DOHH2 (cell line): ENCODE results near the gene GRAMD2B.
A peak's percentile ranks its signal among the peaks of the same experiment; 100 is the strongest.

Experiments used
- H3F3A ChIP-seq: fragments of 200-600 bp; sonication (generic), shearing (Covaris generic); 2 replicates; pipeline ENCODE4 v1.6.0; 2016; ENCODE audit warnings: antibody characterized with exemption, mild to moderate bottlenecking; ENCODE audit not compliant: control insufficient read depth, insufficient read depth
- H3K27ac ChIP-seq: fragments of 200-600 bp; sonication (generic); 2 replicates; pipeline ENCODE4 v1.5.1; 2014; ENCODE audit warnings: low read depth, mild to moderate bottlenecking, low read length, moderate library complexity
- H3K27me3 ChIP-seq: fragments of 200-600 bp; sonication (generic); 2 replicates; pipeline ENCODE4 v1.6.1; 2014; ENCODE audit warnings: mild to moderate bottlenecking, low read length, mixed read lengths; ENCODE audit not compliant: control insufficient read depth
- H3K36me3 ChIP-seq: fragments of 200-600 bp; sonication (generic); 2 replicates; pipeline ENCODE4 v1.6.1; 2014; ENCODE audit warnings: mild to moderate bottlenecking, low read length, moderate library complexity, mixed read lengths; ENCODE audit not compliant: control insufficient read depth
- H3K4me1 ChIP-seq: fragments of 200-600 bp; sonication (generic); 2 replicates; pipeline ENCODE4 v1.6.1; 2014; ENCODE audit warnings: mild to moderate bottlenecking, low read length, mixed read lengths; ENCODE audit not compliant: control insufficient read depth
- H3K4me2 ChIP-seq: fragments of 200-600 bp; sonication (generic); 2 replicates; pipeline ENCODE4 v1.6.0; 2014; ENCODE audit warnings: mild to moderate bottlenecking, low read length, moderate library complexity
- H3K4me3 ChIP-seq: fragments of 200-600 bp; sonication (generic); 2 replicates; pipeline ENCODE4 v1.5.1; 2014; ENCODE audit warnings: mild to moderate bottlenecking, low read length, mixed read lengths
- H3K79me2 ChIP-seq: fragments of 200-600 bp; sonication (generic); 2 replicates; pipeline ENCODE4 v1.6.1; 2014; ENCODE audit warnings: mild to moderate bottlenecking, low read length, mixed read lengths; ENCODE audit not compliant: control insufficient read depth
- H3K9me2 ChIP-seq: fragments of 200-600 bp; sonication (generic); replicated peaks from 2 replicates; pipeline ENCODE4 v1.6.1; 2014; ENCODE audit warnings: mild to moderate bottlenecking, low read length, mixed read lengths; ENCODE audit not compliant: control insufficient read depth
- H3K9me3 ChIP-seq: fragments of 200-600 bp; sonication (generic); 2 replicates; pipeline ENCODE4 v1.6.1; 2014; ENCODE audit warnings: antibody characterized with exemption, low read length, mixed read lengths; ENCODE audit not compliant: control insufficient read depth, insufficient read depth
- H4K20me1 ChIP-seq: fragments of 200-600 bp; sonication (generic); 2 replicates; pipeline ENCODE4 v1.6.0; 2014; ENCODE audit warnings: low read depth, mild to moderate bottlenecking, antibody characterized with exemption, low read length, moderate library complexity; ENCODE audit not compliant: control insufficient read depth, insufficient read depth
- CTCF ChIP-seq: fragments of 200-600 bp; sonication (generic); IDR thresholded peaks from one replicate; pipeline ENCODE4 v1.5.1; 2014; ENCODE audit warnings: antibody characterized with exemption, mild to moderate bottlenecking, low read depth, low read length; ENCODE audit not compliant: poor library complexity, severe bottlenecking
- EZH2phosphoT487 ChIP-seq: fragments of 200-600 bp; sonication (generic); IDR thresholded peaks from 2 replicates; pipeline ENCODE4 v1.6.1; 2017; ENCODE audit warnings: borderline replicate concordance, mild to moderate bottlenecking, antibody characterized with exemption, low read length, moderate library complexity, mixed read lengths

GRAMD2B gene

GRCh38 chr5:126494393-126494792 lies 71.2 kb downstream of the GRAMD2B start:
- H3K9me3 ChIP-seq: no peaks in the 10 kb centered on the region
- H3F3A ChIP-seq: no peaks in the 10 kb centered on the region
- H3K27ac ChIP-seq: no peak overlapping the region
- H3K4me3 ChIP-seq: no peak overlapping the region
- H3K36me3 ChIP-seq: no peaks in the 10 kb centered on the region
- H4K20me1 ChIP-seq: no peaks in the 10 kb centered on the region
- H3K4me1 ChIP-seq: no peaks in the 10 kb centered on the region
- no peaks in the 10 kb centered on the region for H3K79me2 ChIP-seq
- no peak overlapping the region for H3K4me2 ChIP-seq
- no peaks in the 10 kb centered on the region for H3K27me3 ChIP-seq
- TF ChIP-seq EZH2phosphoT487: no peak
- TF ChIP-seq CTCF: no peak
- H3K9me2 ChIP-seq: no peaks in the 10 kb centered on the region

GRCh38 chr5:126497506-126497905 lies 74.3 kb downstream of the GRAMD2B start:
- H3K9me2 ChIP-seq: no peaks in the 10 kb centered on the region
- no peak overlapping the region for H3K4me3 ChIP-seq
- no peak for TF ChIP-seq CTCF
- no peak for TF ChIP-seq EZH2phosphoT487
- H3K27ac ChIP-seq: no peak overlapping the region
- no peaks in the 10 kb centered on the region for H3K27me3 ChIP-seq
- no peaks in the 10 kb centered on the region for H3F3A ChIP-seq
- H3K4me1 ChIP-seq: no peaks in the 10 kb centered on the region
- no peaks in the 10 kb centered on the region for H3K9me3 ChIP-seq
- H4K20me1 ChIP-seq: no peaks in the 10 kb centered on the region
- H3K36me3 ChIP-seq: no peaks in the 10 kb centered on the region
- H3K79me2 ChIP-seq: no peaks in the 10 kb centered on the region
- no peak overlapping the region for H3K4me2 ChIP-seq

GRCh38 chr5:126499278-126499677 lies 76.1 kb downstream of the GRAMD2B start:
- Histone ChIP-seq H3K36me3 (no peaks in the 10 kb centered on the region), H3K9me2 (no peaks in the 10 kb centered on the region), H4K20me1 (no peaks in the 10 kb centered on the region), H3K4me3 (no peak overlapping the region), H3K27ac (no peak overlapping the region), H3K27me3 (no peaks in the 10 kb centered on the region), H3K79me2 (no peaks in the 10 kb centered on the region), H3F3A (no peaks in the 10 kb centered on the region), H3K9me3 (no peaks in the 10 kb centered on the region), H3K4me1 (no peaks in the 10 kb centered on the region), H3K4me2 (no peak overlapping the region)
- no peak for TF ChIP-seq CTCF
- TF ChIP-seq EZH2phosphoT487: no peak

GRCh38 chr5:126499853-126500342 lies 76.7 kb downstream of the GRAMD2B start:
- H3K79me2 ChIP-seq: no peaks in the 10 kb centered on the region
- H3F3A ChIP-seq: no peaks in the 10 kb centered on the region
- H3K9me3 ChIP-seq: no peaks in the 10 kb centered on the region
- H3K27ac ChIP-seq: no peak overlapping the region
- H3K4me1 ChIP-seq: no peaks in the 10 kb centered on the region
- no peak overlapping the region for H3K4me3 ChIP-seq
- H4K20me1 ChIP-seq: no peaks in the 10 kb centered on the region
- TF ChIP-seq CTCF (peak; percentile 79), EZH2phosphoT487 (no peak)
- H3K27me3 ChIP-seq: no peaks in the 10 kb centered on the region
- no peak overlapping the region for H3K4me2 ChIP-seq
- H3K36me3 ChIP-seq: no peaks in the 10 kb centered on the region
- no peaks in the 10 kb centered on the region for H3K9me2 ChIP-seq
